IMR-90 (cell line): ENCODE data around the gene PITHD1. TPM values are rescaled to one million over a fixed set of nuclear protein-coding genes. Genes with fewer than 3 reads are reported as not detected.

Experiments used
- ATAC-seq: fragments of 200-7000 bp; cut with Tn5 transposase; 2 replicates; pipeline ENCODE4 v1.9.1; 2020; ENCODE audit warnings: low read depth, mild to moderate bottlenecking, moderate library complexity
- BruUV-seq: library from RNA; stranded (reverse); fragments of 400-500 nt; replicated peaks from 2 replicates; lab custom pipeline; 2021; lab: Mats Ljungman, UMichigan
- CTCF ChIA-PET: fragments of 300-600 bp; formaldehyde crosslinking; extraction: SDS; loops from one replicate; lab custom pipeline; 2021; ENCODE audit warnings: antibody characterized with exemption; lab: Yijun Ruan, JAX
- POLR2A ChIA-PET: fragments of 300-600 bp; sonication (Branson Sonifier 250); formaldehyde crosslinking; loops from one replicate; lab custom pipeline; 2022; ENCODE audit warnings: antibody characterized with exemption; ENCODE audit not compliant: unreplicated experiment; lab: Charles Lee
- DNase-seq: peaks from one replicate; pipeline ENCODE4 v3.0.0; 2013
- H2AFZ ChIP-seq: replicated peaks from 2 replicates; pipeline ENCODE3; 2013; ENCODE audit warnings: low read length, mild to moderate bottlenecking; ENCODE audit not compliant: poor library complexity
- H2AK5ac ChIP-seq: 2 replicates; pipeline ENCODE4 v1.6.1; 2013; ENCODE audit warnings: low read depth, low read length, inconsistent platforms
- H2AK9ac ChIP-seq: replicated peaks from 2 replicates; pipeline ENCODE3; 2013; ENCODE audit warnings: mild to moderate bottlenecking, low read depth, low read length, moderate library complexity; ENCODE audit not compliant: poor library complexity
- H2BK120ac ChIP-seq: 2 replicates; pipeline ENCODE4 v1.6.1; 2013; ENCODE audit warnings: low read depth, low read length, inconsistent platforms
- H2BK15ac ChIP-seq: 3 replicates; pipeline ENCODE4 v1.6.1; 2013; ENCODE audit warnings: low read depth, low read length, inconsistent platforms
- H2BK20ac ChIP-seq: 2 replicates; pipeline ENCODE4 v1.6.1; 2013; ENCODE audit warnings: low read depth, mild to moderate bottlenecking, inconsistent platforms, low read length, moderate library complexity
- H2BK5ac ChIP-seq: 2 replicates; pipeline ENCODE4 v1.6.1; 2013; ENCODE audit warnings: mild to moderate bottlenecking, low read depth, low read length, inconsistent platforms; ENCODE audit not compliant: poor library complexity, severe bottlenecking
- H3K14ac ChIP-seq: replicated peaks from 2 replicates; pipeline ENCODE4 v1.6.1; 2013; ENCODE audit warnings: low read depth, low read length, inconsistent platforms
- H3K18ac ChIP-seq: 2 replicates; pipeline ENCODE4 v1.6.1; 2013; ENCODE audit warnings: low read depth, low read length, control low read depth
- H3K23ac ChIP-seq: 2 replicates; pipeline ENCODE4 v1.6.1; 2013; ENCODE audit warnings: low read depth, low read length, inconsistent platforms
- H3K27ac ChIP-seq: 2 replicates; pipeline ENCODE4 v1.5.1; 2013; ENCODE audit warnings: mild to moderate bottlenecking, control low read depth, low read length; ENCODE audit not compliant: insufficient read depth
- H3K27me3 ChIP-seq: 2 replicates; pipeline ENCODE4 v1.6.1; 2013; ENCODE audit warnings: low read length; ENCODE audit not compliant: control insufficient read depth, insufficient read depth
- H3K36me3 ChIP-seq: 2 replicates; pipeline ENCODE4 v1.6.1; 2013; ENCODE audit warnings: low read length, mixed read lengths; ENCODE audit not compliant: control insufficient read depth, insufficient read depth
- H3K4ac ChIP-seq: 2 replicates; pipeline ENCODE4 v1.6.1; 2013; ENCODE audit warnings: low read depth, low read length, inconsistent platforms
- H3K4me1 ChIP-seq: 2 replicates; pipeline ENCODE4 v1.6.1; 2013; ENCODE audit warnings: low read length, mixed read lengths; ENCODE audit not compliant: control insufficient read depth, insufficient read depth
- H3K4me2 ChIP-seq: 2 replicates; pipeline ENCODE4 v1.6.1; 2013; ENCODE audit warnings: low read depth, mild to moderate bottlenecking, control low read depth, low read length, moderate library complexity
- H3K4me3 ChIP-seq: 2 replicates; pipeline ENCODE4 v1.5.1; 2013; ENCODE audit warnings: low read depth, mild to moderate bottlenecking, control low read depth, low read length, moderate library complexity; ENCODE audit not compliant: insufficient read depth
- H3K56ac ChIP-seq: 2 replicates; pipeline ENCODE4 v1.6.1; 2013; ENCODE audit warnings: low read length, inconsistent platforms; ENCODE audit not compliant: insufficient read depth; ENCODE audit errors: extremely low read depth
- H3K79me1 ChIP-seq, 2 experiments: 2 replicates each; pipeline ENCODE4 v1.6.1; 2013; ENCODE audit warnings: low read length in 2 of 2, inconsistent platforms in 1 of 2, low read depth in 1 of 2
- H3K9ac ChIP-seq: 2 replicates; pipeline ENCODE4 v1.6.1; 2013; ENCODE audit warnings: low read depth, low read length, control low read depth
- H3K9me1 ChIP-seq: 2 replicates; pipeline ENCODE4 v1.6.1; 2013; ENCODE audit warnings: low read length, inconsistent platforms; ENCODE audit not compliant: insufficient read depth
- H3K9me3 ChIP-seq: 2 replicates; pipeline ENCODE4 v1.6.1; 2013; ENCODE audit warnings: low read length; ENCODE audit not compliant: control insufficient read depth, insufficient read depth
- H4K20me1 ChIP-seq: 2 replicates; pipeline ENCODE4 v1.6.1; 2013; ENCODE audit warnings: low read length, inconsistent platforms; ENCODE audit not compliant: insufficient read depth
- H4K5ac ChIP-seq: 2 replicates; pipeline ENCODE4 v1.6.1; 2013; ENCODE audit warnings: mild to moderate bottlenecking, low read depth, low read length, control low read depth
- H4K8ac ChIP-seq, 2 experiments: 2 replicates each; pipeline ENCODE4 v1.6.1; 2013; ENCODE audit warnings: low read depth in 2 of 2, low read length in 2 of 2, control low read depth in 1 of 2, inconsistent platforms in 1 of 2
- H4K91ac ChIP-seq: 2 replicates; pipeline ENCODE4 v1.6.1; 2013; ENCODE audit warnings: low read depth, low read length, inconsistent platforms; ENCODE audit not compliant: insufficient read depth
- BHLHE40 ChIP-seq: fragments of 150-350 bp; IDR thresholded peaks from 2 replicates; pipeline ENCODE4 v1.6.1; 2016; ENCODE audit warnings: mild to moderate bottlenecking, low read depth, low read length
- CHD1 ChIP-seq: IDR thresholded peaks from 2 replicates; pipeline ENCODE4 v1.6.1; 2012; ENCODE audit warnings: low read depth, low read length, improper control_type of control experiment
- FOS ChIP-seq: fragments of 150-350 bp; IDR thresholded peaks from 2 replicates; pipeline ENCODE4 v1.6.1; 2016; ENCODE audit warnings: low read depth, low read length
- MAFK ChIP-seq: IDR thresholded peaks from 2 replicates; pipeline ENCODE4 v1.6.1; 2012; ENCODE audit warnings: low read depth, low read length, improper control_type of control experiment
- MAZ ChIP-seq: IDR thresholded peaks from 2 replicates; pipeline ENCODE4 v1.6.1; 2012; ENCODE audit warnings: low read depth, mild to moderate bottlenecking, low read length, improper control_type of control experiment, moderate library complexity, borderline replicate concordance
- MXI1 ChIP-seq: IDR thresholded peaks from 2 replicates; pipeline ENCODE4 v1.6.1; 2012; ENCODE audit warnings: low read depth, mild to moderate bottlenecking, low read length, moderate library complexity, borderline replicate concordance
- NFE2L2 ChIP-seq: fragments of 150-350 bp; IDR thresholded peaks from 2 replicates; pipeline ENCODE4 v1.6.1; 2016; ENCODE audit warnings: low read depth, mild to moderate bottlenecking, low read length
- POLR2A ChIP-seq: IDR thresholded peaks from 2 replicates; pipeline ENCODE4 v1.6.1; 2012; ENCODE audit warnings: mild to moderate bottlenecking, low read depth, low read length
- RAD21 ChIP-seq: IDR thresholded peaks from 2 replicates; pipeline ENCODE4 v1.6.1; 2012; ENCODE audit warnings: low read length, improper control_type of control experiment
- RCOR1 ChIP-seq: IDR thresholded peaks from 2 replicates; pipeline ENCODE4 v1.6.1; 2012; ENCODE audit warnings: mild to moderate bottlenecking, low read length, improper control_type of control experiment; ENCODE audit not compliant: insufficient replicate concordance
- RFX5 ChIP-seq: IDR thresholded peaks from 2 replicates; pipeline ENCODE4 v1.8.0; 2012; ENCODE audit warnings: low read depth, mild to moderate bottlenecking, low read length, moderate library complexity
- SMC3 ChIP-seq: fragments of 150-350 bp; IDR thresholded peaks from 2 replicates; pipeline ENCODE4 v1.6.1; 2016; ENCODE audit warnings: low read depth, mild to moderate bottlenecking, antibody characterized with exemption, low read length, moderate library complexity
- WGBS, 2 experiments: methylation state at CpG; one replicate each; pipeline versions ENCODE4 v1.1.5 to v1.1.7; 2013; ENCODE audit warnings: missing lambda C conversion rate in 2 of 2; ENCODE audit not compliant: insufficient read length in 1 of 2; ENCODE audit errors: extremely low coverage in 2 of 2; 5-methylcytosine and 5-hydroxymethylcytosine counted together
- dilution Hi-C: fragments of 300-500 bp; cut with HindIII; formaldehyde crosslinking; loops from one replicate; pipeline ENCODE4 v1.14.3; 2018; ENCODE audit warnings: low sequenced_read_pairs; ENCODE audit not compliant: unreplicated experiment
- in situ Hi-C: fragments of 300-500 bp; cut with MboI; formaldehyde crosslinking; loops from 3 replicates; pipeline ENCODE4 v1.14.3; 2019; ENCODE audit warnings: low sequenced_read_pairs, inconsistent platforms, mixed read lengths
- intact Hi-C: fragments of 100-400 bp; cut with micrococcal nuclease; formaldehyde crosslinking; loops from 2 replicates; pipeline ENCODE4 v1.10.0; 2022
- polyA plus RNA-seq, 3 experiments: library from polyadenylated mRNA; depleted of rRNA; stranded (reverse); fragments of >200 nt; gene quantifications; 2 replicates each; pipeline ENCODE4 v1.2.3, GENCODE V29; 2012; ENCODE audit warnings: low replicate concordance in 1 of 3
- total RNA-seq: library from RNA; depleted of rRNA; stranded (reverse); fragments of >200 nt; gene quantifications from 2 replicates; pipeline ENCODE4 v1.2.3, GENCODE V29; 2012
- TF ChIP-seq, protein P1 (sequence below): conservative IDR thresholded peaks from 2 replicates; pipeline ENCODE4 v1.5.1; 2012; ENCODE audit warnings: mild to moderate bottlenecking, low read depth, low read length, improper control_type of control experiment
- TF ChIP-seq, protein P2 (sequence below): fragments of 150-350 bp; IDR thresholded peaks from 2 replicates; pipeline ENCODE4 v1.6.1; 2016; ENCODE audit warnings: low read depth, mild to moderate bottlenecking, low read length, moderate library complexity, borderline replicate concordance
- TF ChIP-seq, protein P3 (sequence below): fragments of 150-350 bp; IDR thresholded peaks from 2 replicates; pipeline ENCODE4 v1.6.1; 2017; ENCODE audit warnings: mild to moderate bottlenecking, antibody characterized with exemption, low read length, low read depth

The PITHD1 gene
- total and polyA plus RNA-seq, 2 of the 4 experiments (the other 2 are of a cell fraction), result 23.8 to 32.0 TPM

DNA sequence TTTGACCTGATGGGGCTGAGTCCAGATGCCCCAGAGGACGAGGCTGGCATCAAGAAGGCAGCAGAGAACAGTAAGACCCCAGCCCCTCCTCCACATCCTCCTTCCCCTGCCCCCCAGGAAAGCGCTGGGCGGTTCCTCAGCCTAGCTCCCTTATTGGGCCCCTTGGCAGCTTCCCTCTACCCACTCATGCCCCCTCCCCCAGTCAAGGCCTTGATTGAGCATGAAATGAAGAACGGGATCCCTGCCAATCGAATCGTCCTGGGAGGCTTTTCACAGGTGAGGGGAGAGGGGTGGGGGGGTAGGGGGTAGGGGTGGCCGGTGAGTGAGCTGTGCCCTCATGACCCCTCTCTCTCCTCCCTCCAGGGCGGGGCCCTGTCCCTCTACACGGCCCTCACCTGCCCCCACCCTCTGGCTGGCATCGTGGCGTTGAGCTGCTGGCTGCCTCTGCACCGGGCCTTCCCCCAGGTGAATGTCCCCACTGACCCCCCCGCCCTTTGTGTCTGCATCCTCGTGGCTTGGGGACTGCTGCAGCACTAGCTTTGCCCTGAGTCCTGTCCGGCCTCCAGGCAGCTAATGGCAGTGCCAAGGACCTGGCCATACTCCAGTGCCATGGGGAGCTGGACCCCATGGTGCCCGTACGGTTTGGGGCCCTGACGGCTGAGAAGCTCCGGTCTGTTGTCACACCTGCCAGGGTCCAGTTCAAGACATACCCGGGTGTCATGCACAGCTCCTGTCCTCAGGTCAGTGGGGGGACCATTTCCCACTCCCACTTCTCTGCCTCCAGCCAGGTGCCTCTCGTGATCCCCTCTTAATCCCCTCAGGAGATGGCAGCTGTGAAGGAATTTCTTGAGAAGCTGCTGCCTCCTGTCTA lies 15.9 kb downstream of the PITHD1 start:
- Histone ChIP-seq H3K14ac (no peak overlapping the region), H3K27ac (no peak overlapping the region), H3K18ac (no peak overlapping the region), H3K4me2 (no peak overlapping the region), H4K20me1 (peaks cover 13% of the 10 kb centered on the region; the same call in 1 of the 2 replicates), H4K8ac (no peak overlapping the region), H2BK120ac (no peak overlapping the region), H2BK15ac (no peak overlapping the region), H3K4me1 (peaks cover 14% of the 10 kb centered on the region), H3K9ac (no peak overlapping the region), H4K5ac (no peak overlapping the region), H3K4ac (no peak overlapping the region), H3K56ac (no peak overlapping the region), H3K9me1 (peaks cover 10% of the 10 kb centered on the region), H2BK20ac (no peak overlapping the region), H3K79me1 (peaks cover 6 to 53% of the 10 kb centered on the region in 2 experiments; a peak in 3 of 4 replicates), H3K4me3 (no peak overlapping the region), H4K91ac (no peak overlapping the region), H3K27me3 (no peaks in the 10 kb centered on the region), H2BK5ac (no peak overlapping the region), H3K23ac (no peak overlapping the region), H2AK9ac (no peak overlapping the region), H2AK5ac (no peak overlapping the region), H3K36me3 (peaks cover 28% of the 10 kb centered on the region), H2AFZ (no peak overlapping the region), H3K9me3 (no peaks in the 10 kb centered on the region)
- dilution Hi-C loops, result no loop called here
- ChIA-PET CTCF (no interaction called here), POLR2A (no interaction called here)
- DNase-seq, result no peak
- in situ Hi-C loops, result no loop called here
- WGBS, 2 experiments, result 92% methylated on average over 2 of the region's 21 CpGs; no CpG with 5 or more reads in 1 of the 2 experiments
- intact Hi-C loops, result no loop called here
- TSS peak; percentile 69 for BruUV-seq
- ATAC-seq, result no peak
- no peak for TF ChIP-seq RFX5
- TF ChIP-seq MAZ, result no peak
- TF ChIP-seq, protein P1, sequence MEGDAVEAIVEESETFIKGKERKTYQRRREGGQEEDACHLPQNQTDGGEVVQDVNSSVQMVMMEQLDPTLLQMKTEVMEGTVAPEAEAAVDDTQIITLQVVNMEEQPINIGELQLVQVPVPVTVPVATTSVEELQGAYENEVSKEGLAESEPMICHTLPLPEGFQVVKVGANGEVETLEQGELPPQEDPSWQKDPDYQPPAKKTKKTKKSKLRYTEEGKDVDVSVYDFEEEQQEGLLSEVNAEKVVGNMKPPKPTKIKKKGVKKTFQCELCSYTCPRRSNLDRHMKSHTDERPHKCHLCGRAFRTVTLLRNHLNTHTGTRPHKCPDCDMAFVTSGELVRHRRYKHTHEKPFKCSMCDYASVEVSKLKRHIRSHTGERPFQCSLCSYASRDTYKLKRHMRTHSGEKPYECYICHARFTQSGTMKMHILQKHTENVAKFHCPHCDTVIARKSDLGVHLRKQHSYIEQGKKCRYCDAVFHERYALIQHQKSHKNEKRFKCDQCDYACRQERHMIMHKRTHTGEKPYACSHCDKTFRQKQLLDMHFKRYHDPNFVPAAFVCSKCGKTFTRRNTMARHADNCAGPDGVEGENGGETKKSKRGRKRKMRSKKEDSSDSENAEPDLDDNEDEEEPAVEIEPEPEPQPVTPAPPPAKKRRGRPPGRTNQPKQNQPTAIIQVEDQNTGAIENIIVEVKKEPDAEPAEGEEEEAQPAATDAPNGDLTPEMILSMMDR, result no peak
- TF ChIP-seq MAFK, result no peak
- no peak for TF ChIP-seq MXI1
- TF ChIP-seq CHD1, result no peak
- TF ChIP-seq, protein P2, sequence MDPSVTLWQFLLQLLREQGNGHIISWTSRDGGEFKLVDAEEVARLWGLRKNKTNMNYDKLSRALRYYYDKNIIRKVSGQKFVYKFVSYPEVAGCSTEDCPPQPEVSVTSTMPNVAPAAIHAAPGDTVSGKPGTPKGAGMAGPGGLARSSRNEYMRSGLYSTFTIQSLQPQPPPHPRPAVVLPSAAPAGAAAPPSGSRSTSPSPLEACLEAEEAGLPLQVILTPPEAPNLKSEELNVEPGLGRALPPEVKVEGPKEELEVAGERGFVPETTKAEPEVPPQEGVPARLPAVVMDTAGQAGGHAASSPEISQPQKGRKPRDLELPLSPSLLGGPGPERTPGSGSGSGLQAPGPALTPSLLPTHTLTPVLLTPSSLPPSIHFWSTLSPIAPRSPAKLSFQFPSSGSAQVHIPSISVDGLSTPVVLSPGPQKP, result no peak
- TF ChIP-seq, protein P3, sequence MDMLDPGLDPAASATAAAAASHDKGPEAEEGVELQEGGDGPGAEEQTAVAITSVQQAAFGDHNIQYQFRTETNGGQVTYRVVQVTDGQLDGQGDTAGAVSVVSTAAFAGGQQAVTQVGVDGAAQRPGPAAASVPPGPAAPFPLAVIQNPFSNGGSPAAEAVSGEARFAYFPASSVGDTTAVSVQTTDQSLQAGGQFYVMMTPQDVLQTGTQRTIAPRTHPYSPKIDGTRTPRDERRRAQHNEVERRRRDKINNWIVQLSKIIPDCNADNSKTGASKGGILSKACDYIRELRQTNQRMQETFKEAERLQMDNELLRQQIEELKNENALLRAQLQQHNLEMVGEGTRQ, result no peak
- no peak for TF ChIP-seq BHLHE40
- TF ChIP-seq POLR2A, result no peak
- TF ChIP-seq RAD21, result no peak
- no peak for TF ChIP-seq RCOR1
- TF ChIP-seq SMC3, result no peak
- no peak for TF ChIP-seq NFE2L2
- TF ChIP-seq FOS, result no peak
